KMS-11 (cell line): ENCODE measurements around the gene ZBTB7C.

Source experiments
- H2AFZ ChIP-seq: fragments of 200-600 bp; sonication (generic); 2 replicates; pipeline ENCODE4 v1.6.1; 2016; ENCODE audit warnings: antibody characterized with exemption, mixed run types, low read depth
- H3K27ac ChIP-seq: fragments of 200-600 bp; sonication (generic); 2 replicates; pipeline ENCODE4 v1.6.1; 2016; ENCODE audit warnings: mild to moderate bottlenecking, mixed run types
- H3K27me3 ChIP-seq: fragments of 200-600 bp; sonication (generic); 2 replicates; pipeline ENCODE4 v1.6.1; 2017; ENCODE audit warnings: mild to moderate bottlenecking, low read depth, mixed run types, moderate library complexity; ENCODE audit not compliant: insufficient read depth
- H3K36me3 ChIP-seq: fragments of 200-600 bp; sonication (generic); 2 replicates; pipeline ENCODE4 v1.6.1; 2017; ENCODE audit warnings: mild to moderate bottlenecking, mixed run types; ENCODE audit not compliant: insufficient read depth
- H3K4me1 ChIP-seq: fragments of 200-600 bp; sonication (generic); 2 replicates; pipeline ENCODE4 v1.6.1; 2016; ENCODE audit warnings: mild to moderate bottlenecking, low read depth, mixed run types; ENCODE audit not compliant: poor library complexity, severe bottlenecking
- H3K4me2 ChIP-seq: fragments of 200-600 bp; sonication (generic); 2 replicates; pipeline ENCODE4 v1.7.0; 2016; ENCODE audit warnings: mild to moderate bottlenecking, mixed run types
- H3K4me3 ChIP-seq: fragments of 200-600 bp; sonication (generic); IDR thresholded peaks from 2 replicates; pipeline ENCODE4 v1.6.1; 2017; ENCODE audit warnings: low read depth, low read length, mixed read lengths; ENCODE audit not compliant: insufficient read depth
- H3K79me2 ChIP-seq: fragments of 200-600 bp; sonication (generic); 2 replicates; pipeline ENCODE4 v1.6.1; 2016; ENCODE audit warnings: low read depth, mixed run types; ENCODE audit not compliant: insufficient read depth
- H3K9ac ChIP-seq: fragments of 200-600 bp; sonication (generic); 2 replicates; pipeline ENCODE4 v1.6.1; 2016; ENCODE audit warnings: mild to moderate bottlenecking, mixed run types
- H4K20me1 ChIP-seq: fragments of 200-600 bp; sonication (generic); 2 replicates; pipeline ENCODE4 v1.6.1; 2016; ENCODE audit warnings: mild to moderate bottlenecking, mixed run types; ENCODE audit not compliant: insufficient read depth
- CTCF ChIP-seq: fragments of 200-600 bp; sonication (generic); conservative IDR thresholded peaks from 2 replicates; pipeline ENCODE4 v1.6.1; 2017; ENCODE audit warnings: low read depth, mild to moderate bottlenecking, antibody characterized with exemption, low read length, moderate library complexity, mixed read lengths

Gene ZBTB7C

GRCh38 chr18:48026216-48026615 lies 383.0 kb downstream of the ZBTB7C start:
- TF ChIP-seq CTCF: no peak
- Histone ChIP-seq H3K36me3 (no peaks in the 10 kb centered on the region), H3K4me2 (no peak overlapping the region), H4K20me1 (no peaks in the 10 kb centered on the region), H3K27ac (no peak overlapping the region), H2AFZ (no peak overlapping the region), H3K4me3 (no peak overlapping the region), H3K27me3 (no peaks in the 10 kb centered on the region), H3K9ac (no peak overlapping the region), H3K79me2 (no peaks in the 10 kb centered on the region), H3K4me1 (peaks cover 4% of the 10 kb centered on the region)

- Histone ChIP-seq H3K79me2 (no peaks in the 10 kb centered on the region), H3K9ac (no peak overlapping the region), H2AFZ (no peak overlapping the region), H4K20me1 (no peaks in the 10 kb centered on the region), H3K4me3 (no peak overlapping the region), H3K4me1 (no peaks in the 10 kb centered on the region), H3K36me3 (no peaks in the 10 kb centered on the region), H3K27me3 (no peaks in the 10 kb centered on the region), H3K27ac (no peak overlapping the region), H3K4me2 (no peak overlapping the region)
- no peak for TF ChIP-seq CTCF
Measured at GRCh38 chr18:48024881-48025660, 384.1 kb downstream of the ZBTB7C start.

- no peaks in the 10 kb centered on the region for H3K79me2 ChIP-seq
- H3K4me3 ChIP-seq: no peak overlapping the region
- peak; percentile 12; the same call in 1 of the 2 replicates for TF ChIP-seq CTCF
- no peak overlapping the region for H3K9ac ChIP-seq
- no peaks in the 10 kb centered on the region for H3K36me3 ChIP-seq
- H3K4me1 ChIP-seq: no peaks in the 10 kb centered on the region
- no peaks in the 10 kb centered on the region for H3K27me3 ChIP-seq
- H3K4me2 ChIP-seq: no peak overlapping the region
- no peak overlapping the region for H2AFZ ChIP-seq
- no peaks in the 10 kb centered on the region for H4K20me1 ChIP-seq
- no peak overlapping the region for H3K27ac ChIP-seq
Measured at GRCh38 chr18:48024009-48024512, 385.1 kb downstream of the ZBTB7C start.

GRCh38 chr18:48023334-48024008 lies 385.7 kb downstream of the ZBTB7C start:
- Histone ChIP-seq H3K9ac (no peak overlapping the region), H3K4me1 (no peaks in the 10 kb centered on the region), H4K20me1 (no peaks in the 10 kb centered on the region), H3K27ac (no peak overlapping the region), H3K79me2 (no peaks in the 10 kb centered on the region), H3K4me3 (no peak overlapping the region), H3K4me2 (no peak overlapping the region), H3K27me3 (no peaks in the 10 kb centered on the region), H2AFZ (no peak overlapping the region), H3K36me3 (no peaks in the 10 kb centered on the region)
- TF ChIP-seq CTCF: peak; percentile 73
